Thoracic aorta (tissue), 2 donors: ENCODE results near the gene TESK2. TPM values are rescaled to one million over a fixed set of nuclear protein-coding genes. Genes with fewer than 3 reads are reported as not detected.

Source experiments
- ATAC-seq: fragments of 150-250 bp; one replicate; pipeline ENCODE4 v1.8.0; 2017; ENCODE audit warnings: low read depth; ENCODE audit not compliant: insufficient number of reproducible peaks, low FRiP score
- DNase-seq: peaks from one replicate; pipeline ENCODE4 v3.0.0-alpha.2; 2020; ENCODE audit warnings: low spot score
- H3K27ac ChIP-seq, 2 donors: fragments of 200-600 bp; sonication (generic); 1 replicate in 1 of 2; 2 replicates in 1 of 2; pipeline ENCODE4 v1.5.1; 2016; ENCODE audit warnings: mild to moderate bottlenecking in 2 of 2, moderate library complexity in 2 of 2
- H3K27me3 ChIP-seq: fragments of 200-600 bp; sonication (generic); replicated peaks from 2 replicates; pipeline ENCODE4 v1.6.0; 2016; ENCODE audit warnings: mild to moderate bottlenecking; ENCODE audit not compliant: insufficient read depth
- H3K36me3 ChIP-seq: fragments of 200-600 bp; sonication (generic); one replicate; pipeline ENCODE4 v1.5.1; 2016
- H3K4me1 ChIP-seq, 2 donors: fragments of 200-600 bp; sonication (generic); 1 replicate in 1 of 2; 2 replicates in 1 of 2; pipeline versions ENCODE4 v1.5.1 to v1.6.0; 2016; ENCODE audit warnings: low read depth in 2 of 2, mild to moderate bottlenecking in 1 of 2; ENCODE audit not compliant: control insufficient read depth in 1 of 2
- H3K4me3 ChIP-seq: fragments of 200-600 bp; sonication (generic); 2 replicates; pipeline ENCODE4 v1.5.1; 2016; ENCODE audit warnings: mild to moderate bottlenecking
- H3K9me3 ChIP-seq: fragments of 200-600 bp; sonication (generic); 2 replicates; pipeline ENCODE4 v1.5.1; 2016
- CTCF ChIP-seq: fragments of 200-600 bp; sonication (generic); IDR thresholded peaks from one replicate; pipeline ENCODE4 v1.5.1; 2019; ENCODE audit warnings: antibody characterized with exemption
- total RNA-seq, 2 donors: library from RNA; depleted of rRNA; stranded (reverse); fragments of >200 nt; gene quantifications; one replicate each; pipeline versions ENCODE4 v1.1.0 to v1.2.3, GENCODE V29; 2016

The TESK2 gene
- total RNA-seq, 2 donors from 2014 or later, result 3.5 to 7.6 TPM

- no peak overlapping the region for H3K27ac ChIP-seq
- ATAC-seq (no peak), DNase-seq (no peak)
- no peaks in the 10 kb centered on the region for H3K4me1 ChIP-seq
- H3K27me3 ChIP-seq, result no peaks in the 10 kb centered on the region
- no peaks in the 10 kb centered on the region for H3K36me3 ChIP-seq
- H3K4me3 ChIP-seq, result no peak overlapping the region
- TF ChIP-seq CTCF, result no peak
- H3K9me3 ChIP-seq, result no peaks in the 10 kb centered on the region
These were observed 85.3 kb downstream of the TESK2 start for GRCh38 chr1:45405636-45406035.

GRCh38 chr1:45403718-45404117, 87.2 kb downstream of the TESK2 start:
- ATAC-seq, result no peak
- no peak for DNase-seq
- no peaks in the 10 kb centered on the region for H3K9me3 ChIP-seq
- H3K27me3 ChIP-seq, result no peaks in the 10 kb centered on the region
- H3K4me1 ChIP-seq, result no peaks in the 10 kb centered on the region
- H3K27ac ChIP-seq, result no peak overlapping the region
- H3K36me3 ChIP-seq, result no peaks in the 10 kb centered on the region
- TF ChIP-seq CTCF, result no peak
- no peak overlapping the region for H3K4me3 ChIP-seq

GRCh38 chr1:45403298-45403697, 87.7 kb downstream of the TESK2 start:
- H3K4me3 ChIP-seq, result no peak overlapping the region
- H3K4me1 ChIP-seq, result no peaks in the 10 kb centered on the region
- no peaks in the 10 kb centered on the region for H3K36me3 ChIP-seq
- ATAC-seq, result no peak
- no peak for DNase-seq
- H3K9me3 ChIP-seq, result no peaks in the 10 kb centered on the region
- TF ChIP-seq CTCF, result no peak
- H3K27ac ChIP-seq, result no peak overlapping the region
- no peaks in the 10 kb centered on the region for H3K27me3 ChIP-seq

GRCh38 chr1:45401524-45401923, 89.4 kb downstream of the TESK2 start:
- DNase-seq, result no peak
- TF ChIP-seq CTCF, result no peak
- Histone ChIP-seq H3K27ac (no peak overlapping the region), H3K4me1 (no peaks in the 10 kb centered on the region), H3K9me3 (no peaks in the 10 kb centered on the region), H3K36me3 (no peaks in the 10 kb centered on the region), H3K4me3 (no peak overlapping the region), H3K27me3 (no peaks in the 10 kb centered on the region)
- no peak for ATAC-seq

GRCh38 chr1:45400049-45400448, 90.9 kb downstream of the TESK2 start:
- DNase-seq (no peak), ATAC-seq (no peak)
- no peaks in the 10 kb centered on the region for H3K4me1 ChIP-seq
- no peak overlapping the region for H3K27ac ChIP-seq
- H3K4me3 ChIP-seq, result no peak overlapping the region
- no peak for TF ChIP-seq CTCF
- no peaks in the 10 kb centered on the region for H3K27me3 ChIP-seq
- H3K9me3 ChIP-seq, result no peaks in the 10 kb centered on the region
- H3K36me3 ChIP-seq, result no peaks in the 10 kb centered on the region
